Activated naive CD4-positive, alpha-beta T cell treated with anti-CD3 and anti-CD28 coated beads for 36 hours (primary cell): ENCODE measurements around the gene AK6. TPM values are rescaled to one million over a fixed set of nuclear protein-coding genes. Genes with fewer than 3 reads are reported as not detected.

Source experiments
- total RNA-seq, 2 experiments: library from RNA; stranded (reverse); gene quantifications; one replicate each; pipeline ENCODE4 v1.2.3, GENCODE V29; 2021

AK6 gene
- total RNA-seq, 2 experiments from 2014 or later = 102 to 103 TPM

Other genes starting within 250 kb of the AK6 start
- 100 to 1,000 TPM; 209 to 211 TPM for gene CCNB1, start 202.4 kb downstream of the AK6 start, total RNA-seq
- gene CENPH, start 179.9 kb downstream of the AK6 start, total RNA-seq = 10 to 100 TPM; 93.0 to 95.2 TPM
- gene CDK7, start 134.6 kb downstream of the AK6 start, total RNA-seq = 10 to 100 TPM; 23.8 to 28.4 TPM
- gene CCDC125, start 36.7 kb downstream of the AK6 start, total RNA-seq = 1 to 10 TPM; 6.1 to 7.5 TPM
- gene TAF9, start within 50 bp of the AK6 start, total RNA-seq = 10 to 100 TPM; 74.9 to 79.1 TPM
- 10 to 100 TPM; 24.1 to 26.2 TPM for gene RAD17, start 298 bp upstream of the AK6 start, total RNA-seq
- gene MARVELD2, start 45.6 kb upstream of the AK6 start, total RNA-seq = under 1 TPM; 0.45 to 0.64 TPM
- under 1 TPM; 0.26 to 0.62 TPM for gene OCLN, start 123.3 kb upstream of the AK6 start, total RNA-seq
- gene GTF2H2C, start 190.7 kb upstream of the AK6 start, total RNA-seq = 10 to 100 TPM; 38.2 to 38.4 TPM